Measurements from ENCODE around the gene DDR1.
"Not testable (repeated sequence)": the region's sequence is repeated elsewhere in the genome, so short reads cannot be mapped to it uniquely, and the experiment has no call there.

GRCh38 chr6:30859726-30860125 is 24.6 kb upstream of the DDR1 start:
- not testable (repeated sequence) for TF ChIP-seq EP300 (IDR thresholded peaks at IDR 0.05)
- TF ChIP-seq, protein P1, sequence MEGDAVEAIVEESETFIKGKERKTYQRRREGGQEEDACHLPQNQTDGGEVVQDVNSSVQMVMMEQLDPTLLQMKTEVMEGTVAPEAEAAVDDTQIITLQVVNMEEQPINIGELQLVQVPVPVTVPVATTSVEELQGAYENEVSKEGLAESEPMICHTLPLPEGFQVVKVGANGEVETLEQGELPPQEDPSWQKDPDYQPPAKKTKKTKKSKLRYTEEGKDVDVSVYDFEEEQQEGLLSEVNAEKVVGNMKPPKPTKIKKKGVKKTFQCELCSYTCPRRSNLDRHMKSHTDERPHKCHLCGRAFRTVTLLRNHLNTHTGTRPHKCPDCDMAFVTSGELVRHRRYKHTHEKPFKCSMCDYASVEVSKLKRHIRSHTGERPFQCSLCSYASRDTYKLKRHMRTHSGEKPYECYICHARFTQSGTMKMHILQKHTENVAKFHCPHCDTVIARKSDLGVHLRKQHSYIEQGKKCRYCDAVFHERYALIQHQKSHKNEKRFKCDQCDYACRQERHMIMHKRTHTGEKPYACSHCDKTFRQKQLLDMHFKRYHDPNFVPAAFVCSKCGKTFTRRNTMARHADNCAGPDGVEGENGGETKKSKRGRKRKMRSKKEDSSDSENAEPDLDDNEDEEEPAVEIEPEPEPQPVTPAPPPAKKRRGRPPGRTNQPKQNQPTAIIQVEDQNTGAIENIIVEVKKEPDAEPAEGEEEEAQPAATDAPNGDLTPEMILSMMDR (IDR thresholded peaks at IDR 0.05), result not testable (repeated sequence)

All from gastroesophageal sphincter (tissue), 3 donors.